ENCODE results near the gene THSD4. TPM values are rescaled to one million over a fixed set of nuclear protein-coding genes. Genes with fewer than 3 reads are reported as not detected.

Gene THSD4
- total and polyA plus RNA-seq, 2 of the 8 experiments (the other 6 are each of a cell fraction or from before 2014, with no cell fraction given): 2.5 to 6.2 TPM

- TF ChIP-seq CTCF (IDR thresholded peaks at IDR 0.05; ENCODE audit: control extremely low read depth in 1 of 3, insufficient read depth in 1 of 3, low read depth in 1 of 3, low read length in 3 of 3): no peak
- TF ChIP-seq TBP (IDR thresholded peaks at IDR 0.05; ENCODE audit: low read depth, low read length): no peak
- TF ChIP-seq, protein P1, sequence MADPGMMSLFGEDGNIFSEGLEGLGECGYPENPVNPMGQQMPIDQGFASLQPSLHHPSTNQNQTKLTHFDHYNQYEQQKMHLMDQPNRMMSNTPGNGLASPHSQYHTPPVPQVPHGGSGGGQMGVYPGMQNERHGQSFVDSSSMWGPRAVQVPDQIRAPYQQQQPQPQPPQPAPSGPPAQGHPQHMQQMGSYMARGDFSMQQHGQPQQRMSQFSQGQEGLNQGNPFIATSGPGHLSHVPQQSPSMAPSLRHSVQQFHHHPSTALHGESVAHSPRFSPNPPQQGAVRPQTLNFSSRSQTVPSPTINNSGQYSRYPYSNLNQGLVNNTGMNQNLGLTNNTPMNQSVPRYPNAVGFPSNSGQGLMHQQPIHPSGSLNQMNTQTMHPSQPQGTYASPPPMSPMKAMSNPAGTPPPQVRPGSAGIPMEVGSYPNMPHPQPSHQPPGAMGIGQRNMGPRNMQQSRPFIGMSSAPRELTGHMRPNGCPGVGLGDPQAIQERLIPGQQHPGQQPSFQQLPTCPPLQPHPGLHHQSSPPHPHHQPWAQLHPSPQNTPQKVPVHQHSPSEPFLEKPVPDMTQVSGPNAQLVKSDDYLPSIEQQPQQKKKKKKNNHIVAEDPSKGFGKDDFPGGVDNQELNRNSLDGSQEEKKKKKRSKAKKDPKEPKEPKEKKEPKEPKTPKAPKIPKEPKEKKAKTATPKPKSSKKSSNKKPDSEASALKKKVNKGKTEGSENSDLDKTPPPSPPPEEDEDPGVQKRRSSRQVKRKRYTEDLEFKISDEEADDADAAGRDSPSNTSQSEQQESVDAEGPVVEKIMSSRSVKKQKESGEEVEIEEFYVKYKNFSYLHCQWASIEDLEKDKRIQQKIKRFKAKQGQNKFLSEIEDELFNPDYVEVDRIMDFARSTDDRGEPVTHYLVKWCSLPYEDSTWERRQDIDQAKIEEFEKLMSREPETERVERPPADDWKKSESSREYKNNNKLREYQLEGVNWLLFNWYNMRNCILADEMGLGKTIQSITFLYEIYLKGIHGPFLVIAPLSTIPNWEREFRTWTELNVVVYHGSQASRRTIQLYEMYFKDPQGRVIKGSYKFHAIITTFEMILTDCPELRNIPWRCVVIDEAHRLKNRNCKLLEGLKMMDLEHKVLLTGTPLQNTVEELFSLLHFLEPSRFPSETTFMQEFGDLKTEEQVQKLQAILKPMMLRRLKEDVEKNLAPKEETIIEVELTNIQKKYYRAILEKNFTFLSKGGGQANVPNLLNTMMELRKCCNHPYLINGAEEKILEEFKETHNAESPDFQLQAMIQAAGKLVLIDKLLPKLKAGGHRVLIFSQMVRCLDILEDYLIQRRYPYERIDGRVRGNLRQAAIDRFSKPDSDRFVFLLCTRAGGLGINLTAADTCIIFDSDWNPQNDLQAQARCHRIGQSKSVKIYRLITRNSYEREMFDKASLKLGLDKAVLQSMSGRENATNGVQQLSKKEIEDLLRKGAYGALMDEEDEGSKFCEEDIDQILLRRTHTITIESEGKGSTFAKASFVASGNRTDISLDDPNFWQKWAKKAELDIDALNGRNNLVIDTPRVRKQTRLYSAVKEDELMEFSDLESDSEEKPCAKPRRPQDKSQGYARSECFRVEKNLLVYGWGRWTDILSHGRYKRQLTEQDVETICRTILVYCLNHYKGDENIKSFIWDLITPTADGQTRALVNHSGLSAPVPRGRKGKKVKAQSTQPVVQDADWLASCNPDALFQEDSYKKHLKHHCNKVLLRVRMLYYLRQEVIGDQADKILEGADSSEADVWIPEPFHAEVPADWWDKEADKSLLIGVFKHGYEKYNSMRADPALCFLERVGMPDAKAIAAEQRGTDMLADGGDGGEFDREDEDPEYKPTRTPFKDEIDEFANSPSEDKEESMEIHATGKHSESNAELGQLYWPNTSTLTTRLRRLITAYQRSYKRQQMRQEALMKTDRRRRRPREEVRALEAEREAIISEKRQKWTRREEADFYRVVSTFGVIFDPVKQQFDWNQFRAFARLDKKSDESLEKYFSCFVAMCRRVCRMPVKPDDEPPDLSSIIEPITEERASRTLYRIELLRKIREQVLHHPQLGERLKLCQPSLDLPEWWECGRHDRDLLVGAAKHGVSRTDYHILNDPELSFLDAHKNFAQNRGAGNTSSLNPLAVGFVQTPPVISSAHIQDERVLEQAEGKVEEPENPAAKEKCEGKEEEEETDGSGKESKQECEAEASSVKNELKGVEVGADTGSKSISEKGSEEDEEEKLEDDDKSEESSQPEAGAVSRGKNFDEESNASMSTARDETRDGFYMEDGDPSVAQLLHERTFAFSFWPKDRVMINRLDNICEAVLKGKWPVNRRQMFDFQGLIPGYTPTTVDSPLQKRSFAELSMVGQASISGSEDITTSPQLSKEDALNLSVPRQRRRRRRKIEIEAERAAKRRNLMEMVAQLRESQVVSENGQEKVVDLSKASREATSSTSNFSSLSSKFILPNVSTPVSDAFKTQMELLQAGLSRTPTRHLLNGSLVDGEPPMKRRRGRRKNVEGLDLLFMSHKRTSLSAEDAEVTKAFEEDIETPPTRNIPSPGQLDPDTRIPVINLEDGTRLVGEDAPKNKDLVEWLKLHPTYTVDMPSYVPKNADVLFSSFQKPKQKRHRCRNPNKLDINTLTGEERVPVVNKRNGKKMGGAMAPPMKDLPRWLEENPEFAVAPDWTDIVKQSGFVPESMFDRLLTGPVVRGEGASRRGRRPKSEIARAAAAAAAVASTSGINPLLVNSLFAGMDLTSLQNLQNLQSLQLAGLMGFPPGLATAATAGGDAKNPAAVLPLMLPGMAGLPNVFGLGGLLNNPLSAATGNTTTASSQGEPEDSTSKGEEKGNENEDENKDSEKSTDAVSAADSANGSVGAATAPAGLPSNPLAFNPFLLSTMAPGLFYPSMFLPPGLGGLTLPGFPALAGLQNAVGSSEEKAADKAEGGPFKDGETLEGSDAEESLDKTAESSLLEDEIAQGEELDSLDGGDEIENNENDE (IDR thresholded peaks at IDR 0.05; ENCODE audit: insufficient replicate concordance, low read length): no peak
- TF ChIP-seq SIRT6 (IDR thresholded peaks at IDR 0.05; ENCODE audit: low read length): no peak
- no peak for TF ChIP-seq SIN3A (conservative IDR thresholded peaks at IDR 0.05 in 1 of 2, IDR thresholded peaks at IDR 0.05 in 1 of 2; ENCODE audit: low read depth in 1 of 2, low read length in 2 of 2)
- no peak for TF ChIP-seq TEAD4 (IDR thresholded peaks at IDR 0.05; ENCODE audit: low read depth, low read length)
Observed at GRCh38 chr15:71639471-71639870, 524.2 kb downstream of the THSD4 start (continued).

All from H1 (cell line).